Transverse colon (tissue), 4 donors: ENCODE data around the gene CPVL. TPM values are rescaled to one million over a fixed set of nuclear protein-coding genes. Genes with fewer than 3 reads are reported as not detected.

ENCODE experiments used
- DNase-seq: peaks from one replicate; pipeline ENCODE4 v3.0.0-alpha.2; 2019
- H3K27ac ChIP-seq, 4 donors: fragments of 200-600 bp; sonication (generic); 2 replicates each; pipeline ENCODE4 v1.5.1; 2016 to 2018; ENCODE audit warnings: inconsistent platforms in 4 of 4
- H3K27me3 ChIP-seq: fragments of 200-600 bp; sonication (generic); 2 replicates; pipeline ENCODE4 v1.5.1; 2017; ENCODE audit warnings: inconsistent platforms
- H3K36me3 ChIP-seq, 4 donors: fragments of 200-600 bp; sonication (generic); 2 replicates each; pipeline ENCODE4 v1.5.1; 2017 to 2019; ENCODE audit warnings: inconsistent platforms in 4 of 4
- H3K4me1 ChIP-seq, 4 donors: fragments of 200-600 bp; sonication (generic); 2 replicates each; pipeline ENCODE4 v1.5.1; 2017 to 2020; ENCODE audit warnings: inconsistent platforms in 4 of 4
- H3K4me3 ChIP-seq, 4 donors: fragments of 200-600 bp; sonication (generic); 1 replicate in 1 of 4; 2 replicates in 3 of 4; pipeline versions ENCODE4 v1.5.1 to v1.6.1; 2017 to 2019; ENCODE audit warnings: inconsistent platforms in 4 of 4
- H3K9me3 ChIP-seq, 2 donors: fragments of 200-600 bp; sonication (generic); 2 replicates each; pipeline ENCODE4 v1.5.1; 2017 to 2019; ENCODE audit warnings: inconsistent platforms in 2 of 2
- EP300 ChIP-seq: sonication (generic); formaldehyde crosslinking; IDR thresholded peaks from one replicate; pipeline ENCODE4 v1.6.1; 2017; ENCODE audit warnings: antibody characterized with exemption, low read depth
- POLR2A ChIP-seq: fragments of 450-650 bp; IDR thresholded peaks from one replicate; pipeline ENCODE4 v1.6.1; 2016; ENCODE audit warnings: antibody characterized with exemption, mild to moderate bottlenecking, moderate library complexity
- POLR2AphosphoS5 ChIP-seq, 3 donors: sonication (generic); formaldehyde crosslinking; IDR thresholded peaks; one replicate each; pipeline ENCODE4 v1.6.1; 2016; ENCODE audit warnings: antibody characterized with exemption in 3 of 3
- WGBS, 2 donors: methylation state at CpG; one replicate each; pipeline ENCODE4 v1.1.5; 2018; ENCODE audit warnings: low coverage in 1 of 2; 5-methylcytosine and 5-hydroxymethylcytosine counted together
- in situ Hi-C, 4 donors: fragments of 200-750 bp; cut with MboI; loops; one replicate each; pipeline versions ENCODE4 v1.15.0 to v1.15.1; 2017; ENCODE audit warnings: low sequenced_read_pairs in 3 of 4, low pct_ligation_motif_present in 1 of 4, low pct_unique_long_range_greater_than_20kb in 1 of 4
- intact Hi-C: fragments of 100-400 bp; cut with DNase I; formaldehyde crosslinking; loops from one replicate; pipeline ENCODE4 v1.15.1; 2023; ENCODE audit warnings: low total_unique reads
- total RNA-seq, 4 donors: library from RNA; depleted of rRNA; stranded (reverse); fragments of >200 nt; gene quantifications; one replicate each; pipeline ENCODE4 v1.1.0, GENCODE V29; 2016
- TF ChIP-seq, protein P1 (sequence below), 5 experiments: fragments of 200-600 bp in 3 of 5; fragments of 450-650 bp in 2 of 5; sonication (generic) in 3 of 5; IDR thresholded peaks; 1 replicate in 2 of 5; 2 replicates in 3 of 5; pipeline ENCODE4 v1.5.1; 2016 to 2017; ENCODE audit warnings: antibody characterized with exemption in 5 of 5, inconsistent platforms in 3 of 5, mild to moderate bottlenecking in 2 of 5, moderate library complexity in 1 of 5

CPVL gene
- total RNA-seq, 4 donors from 2014 or later = 0.75 to 9.7 (median 4.8) TPM

DNA sequence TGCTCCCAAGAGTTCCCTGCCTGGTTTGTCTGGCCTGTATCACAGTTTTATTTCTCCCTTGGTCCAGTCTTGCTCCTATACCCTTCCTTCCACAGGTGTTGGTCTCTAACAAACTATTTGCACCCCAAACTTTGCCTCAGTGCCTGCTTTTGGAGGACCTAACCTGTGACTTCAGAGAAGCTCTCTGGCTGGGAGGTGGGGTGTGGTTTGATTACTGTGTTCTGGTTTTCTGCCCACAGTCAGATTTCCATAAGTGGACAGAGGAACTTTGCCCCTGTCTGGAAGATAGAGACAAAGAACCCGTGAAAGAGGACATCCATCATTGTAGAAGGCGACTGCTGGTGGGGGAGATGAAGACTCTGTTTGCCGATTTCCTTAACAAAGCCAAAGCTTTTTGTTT lies 132.4 kb downstream of the CPVL start:
- no peaks in the 10 kb centered on the region for H3K9me3 ChIP-seq
- H3K4me3 ChIP-seq = no peak overlapping the region
- peaks cover 0 to 12% (median 0%) of the 10 kb centered on the region in 4 donors for H3K4me1 ChIP-seq
- 58% methylated on average over 3 of the region's 3 CpGs; no CpG with 5 or more reads in 1 of the 2 donors for WGBS, 2 donors
- intact Hi-C loops (no loop called here), in situ Hi-C loops (no loop called here)
- no peak for DNase-seq
- H3K36me3 ChIP-seq = no peaks in the 10 kb centered on the region
- H3K27me3 ChIP-seq = no peaks in the 10 kb centered on the region
- no peak for TF ChIP-seq POLR2AphosphoS5 (IDR thresholded peaks at IDR 0.05)
- no peak for TF ChIP-seq POLR2A
- no peak for TF ChIP-seq EP300
- TF ChIP-seq, protein P1, sequence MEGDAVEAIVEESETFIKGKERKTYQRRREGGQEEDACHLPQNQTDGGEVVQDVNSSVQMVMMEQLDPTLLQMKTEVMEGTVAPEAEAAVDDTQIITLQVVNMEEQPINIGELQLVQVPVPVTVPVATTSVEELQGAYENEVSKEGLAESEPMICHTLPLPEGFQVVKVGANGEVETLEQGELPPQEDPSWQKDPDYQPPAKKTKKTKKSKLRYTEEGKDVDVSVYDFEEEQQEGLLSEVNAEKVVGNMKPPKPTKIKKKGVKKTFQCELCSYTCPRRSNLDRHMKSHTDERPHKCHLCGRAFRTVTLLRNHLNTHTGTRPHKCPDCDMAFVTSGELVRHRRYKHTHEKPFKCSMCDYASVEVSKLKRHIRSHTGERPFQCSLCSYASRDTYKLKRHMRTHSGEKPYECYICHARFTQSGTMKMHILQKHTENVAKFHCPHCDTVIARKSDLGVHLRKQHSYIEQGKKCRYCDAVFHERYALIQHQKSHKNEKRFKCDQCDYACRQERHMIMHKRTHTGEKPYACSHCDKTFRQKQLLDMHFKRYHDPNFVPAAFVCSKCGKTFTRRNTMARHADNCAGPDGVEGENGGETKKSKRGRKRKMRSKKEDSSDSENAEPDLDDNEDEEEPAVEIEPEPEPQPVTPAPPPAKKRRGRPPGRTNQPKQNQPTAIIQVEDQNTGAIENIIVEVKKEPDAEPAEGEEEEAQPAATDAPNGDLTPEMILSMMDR (IDR thresholded peaks at IDR 0.05) = no peak
- H3K27ac ChIP-seq = no peak overlapping the region

DNA sequence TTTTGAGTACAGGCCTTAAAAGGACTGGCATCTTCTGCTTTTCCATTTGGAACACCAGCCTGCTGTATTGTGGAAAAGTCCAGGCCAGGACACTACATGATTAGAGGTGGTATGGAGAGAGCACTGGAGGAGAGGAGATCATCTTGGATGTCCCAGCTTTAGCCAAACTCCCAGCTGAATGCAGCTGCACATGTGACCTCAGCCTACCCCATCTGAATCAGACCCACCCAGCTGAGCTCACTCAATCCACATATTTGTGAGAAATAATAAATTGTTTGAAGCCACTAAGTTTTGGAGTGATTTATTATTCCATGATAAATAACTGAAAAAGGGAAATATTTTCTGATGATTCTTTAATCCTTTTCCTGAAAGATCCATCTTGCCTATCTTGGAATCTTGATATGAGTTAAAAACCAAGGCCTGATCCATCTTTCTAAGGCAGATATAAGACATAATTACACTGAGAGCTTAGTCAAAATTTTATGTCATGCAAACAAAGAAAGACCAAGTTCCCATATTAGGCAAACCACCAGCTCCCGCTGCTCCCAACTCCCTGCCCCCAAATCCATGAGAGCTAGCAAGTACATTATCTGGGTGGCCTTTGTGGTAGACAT lies 133.1 kb downstream of the CPVL start:
- 64 to 80% methylated on average over 1 of the region's 1 CpG for WGBS, 2 donors
- H3K27ac ChIP-seq = no peak overlapping the region
- H3K27me3 ChIP-seq = no peaks in the 10 kb centered on the region
- DNase-seq = no peak
- H3K9me3 ChIP-seq = no peaks in the 10 kb centered on the region
- no peak overlapping the region for H3K4me3 ChIP-seq
- TF ChIP-seq POLR2AphosphoS5 (IDR thresholded peaks at IDR 0.05) (peak in 1 of 3 donors; percentile 11), EP300 (no peak)
- peaks cover 0 to 12% (median 0%) of the 10 kb centered on the region in 4 donors for H3K4me1 ChIP-seq
- H3K36me3 ChIP-seq = no peaks in the 10 kb centered on the region
- in situ Hi-C loops (no loop called here), intact Hi-C loops (no loop called here)

DNA sequence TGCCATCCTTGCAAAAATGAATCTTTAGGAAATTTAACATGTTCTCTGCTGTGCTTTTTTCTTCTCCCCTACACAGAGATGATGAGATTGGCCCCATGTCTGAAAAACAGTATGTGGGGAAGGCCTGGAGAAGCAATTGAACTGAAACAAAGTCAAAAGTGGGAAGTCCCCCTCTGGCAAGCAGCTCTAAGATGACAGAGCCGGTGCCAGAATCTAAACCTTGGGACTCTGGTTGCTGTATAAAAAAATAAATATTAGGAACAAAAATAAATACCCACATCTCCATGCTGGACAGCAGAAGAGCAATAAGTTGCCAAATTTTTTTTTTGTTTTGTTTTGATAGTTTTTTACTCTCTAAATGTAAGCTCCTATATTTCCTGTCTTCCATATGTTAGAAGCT lies 136.4 kb downstream of the CPVL start:
- intact Hi-C loops = no loop called here
- no peak overlapping the region for H3K4me3 ChIP-seq
- TF ChIP-seq EP300 (no peak), POLR2AphosphoS5 (IDR thresholded peaks at IDR 0.05) (no peak), POLR2A (no peak)
- TF ChIP-seq, protein P1 (IDR thresholded peaks at IDR 0.05) = no peak
- H3K36me3 ChIP-seq = no peaks in the 10 kb centered on the region
- 71 to 73% methylated on average over 1 of the region's 1 CpG for WGBS, 2 donors
- DNase-seq = no peak
- H3K27me3 ChIP-seq = no peaks in the 10 kb centered on the region
- no peaks in the 10 kb centered on the region for H3K9me3 ChIP-seq
- in situ Hi-C loops = no loop called here
- no peak overlapping the region for H3K27ac ChIP-seq
- peaks cover 0 to 12% (median 0%) of the 10 kb centered on the region in 4 donors for H3K4me1 ChIP-seq

DNA sequence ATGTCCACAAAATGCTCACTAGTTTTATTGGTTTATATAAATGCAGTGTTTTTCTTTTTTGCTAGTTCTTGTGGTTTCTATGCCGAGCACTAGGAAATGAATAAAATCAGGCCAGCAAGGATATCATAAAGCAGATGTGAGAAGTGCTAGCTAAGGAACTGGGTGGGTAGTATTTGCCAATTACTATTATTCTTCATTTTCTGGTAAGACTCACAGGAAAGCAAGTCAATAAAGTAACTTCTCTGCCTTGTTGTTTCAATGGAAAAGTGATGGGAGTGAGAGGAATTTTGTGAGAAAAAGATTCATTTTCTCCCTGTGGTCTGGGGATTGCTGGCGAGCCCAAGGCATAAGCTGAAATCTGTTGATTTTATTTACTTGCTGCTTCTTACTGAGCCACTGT lies 137.7 kb downstream of the CPVL start:
- H3K4me1 ChIP-seq = peaks cover 0 to 9% (median 0%) of the 10 kb centered on the region in 4 donors
- in situ Hi-C loops (no loop called here), intact Hi-C loops (no loop called here)
- no peaks in the 10 kb centered on the region for H3K9me3 ChIP-seq
- TF ChIP-seq POLR2AphosphoS5 (IDR thresholded peaks at IDR 0.05) (no peak), POLR2A (no peak), EP300 (no peak)
- TF ChIP-seq, protein P1 (IDR thresholded peaks at IDR 0.05) = no peak
- WGBS, 2 donors = 76 to 88% methylated on average over 2 of the region's 2 CpGs
- H3K4me3 ChIP-seq = no peak overlapping the region
- DNase-seq = no peak
- H3K27ac ChIP-seq = no peak overlapping the region
- H3K27me3 ChIP-seq = no peaks in the 10 kb centered on the region
- no peaks in the 10 kb centered on the region for H3K36me3 ChIP-seq

DNA sequence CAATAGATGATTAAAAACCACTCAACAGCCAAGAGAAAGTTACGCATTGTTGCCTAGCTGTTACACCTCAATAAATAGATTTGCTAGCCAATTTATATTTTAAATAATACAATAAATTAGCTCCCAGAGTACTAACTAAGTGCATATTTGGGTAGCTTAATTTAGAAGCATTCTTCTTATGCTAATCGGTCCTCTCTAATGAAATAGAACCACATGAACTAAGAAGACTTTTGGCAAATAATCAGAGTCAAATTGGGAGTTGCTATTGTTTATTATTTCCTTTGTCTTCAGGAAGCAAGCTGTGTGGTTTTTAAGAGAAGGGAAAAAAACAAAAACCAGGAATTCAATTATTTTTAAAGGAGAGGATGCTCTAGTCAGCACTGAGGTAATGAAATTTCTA lies 139.2 kb downstream of the CPVL start:
- no peaks in the 10 kb centered on the region for H3K27me3 ChIP-seq
- H3K9me3 ChIP-seq = no peaks in the 10 kb centered on the region
- no peaks in the 10 kb centered on the region for H3K36me3 ChIP-seq
- intact Hi-C loops (no loop called here), in situ Hi-C loops (no loop called here)
- DNase-seq = no peak
- no peak overlapping the region for H3K4me3 ChIP-seq
- H3K27ac ChIP-seq = no peak overlapping the region
- WGBS, 2 donors = 75 to 85% methylated on average over 2 of the region's 2 CpGs
- TF ChIP-seq POLR2AphosphoS5 (IDR thresholded peaks at IDR 0.05) (no peak), POLR2A (no peak), EP300 (no peak)
- TF ChIP-seq, protein P1 (IDR thresholded peaks at IDR 0.05) = no peak
- H3K4me1 ChIP-seq = peaks cover 0 to 3% (median 0%) of the 10 kb centered on the region in 4 donors
